Stromal cell of bone marrow (primary cell): ENCODE measurements around the gene ADAMTS4.
"Not testable (repeated sequence)": the region's sequence is repeated elsewhere in the genome, so short reads cannot be mapped to it uniquely, and the experiment has no call there.

Experiments used
- DNase-seq: peaks from one replicate; pipeline ENCODE4 v3.0.0-alpha.2; 2012; ENCODE audit warnings: low read depth

The ADAMTS4 gene, protein sequence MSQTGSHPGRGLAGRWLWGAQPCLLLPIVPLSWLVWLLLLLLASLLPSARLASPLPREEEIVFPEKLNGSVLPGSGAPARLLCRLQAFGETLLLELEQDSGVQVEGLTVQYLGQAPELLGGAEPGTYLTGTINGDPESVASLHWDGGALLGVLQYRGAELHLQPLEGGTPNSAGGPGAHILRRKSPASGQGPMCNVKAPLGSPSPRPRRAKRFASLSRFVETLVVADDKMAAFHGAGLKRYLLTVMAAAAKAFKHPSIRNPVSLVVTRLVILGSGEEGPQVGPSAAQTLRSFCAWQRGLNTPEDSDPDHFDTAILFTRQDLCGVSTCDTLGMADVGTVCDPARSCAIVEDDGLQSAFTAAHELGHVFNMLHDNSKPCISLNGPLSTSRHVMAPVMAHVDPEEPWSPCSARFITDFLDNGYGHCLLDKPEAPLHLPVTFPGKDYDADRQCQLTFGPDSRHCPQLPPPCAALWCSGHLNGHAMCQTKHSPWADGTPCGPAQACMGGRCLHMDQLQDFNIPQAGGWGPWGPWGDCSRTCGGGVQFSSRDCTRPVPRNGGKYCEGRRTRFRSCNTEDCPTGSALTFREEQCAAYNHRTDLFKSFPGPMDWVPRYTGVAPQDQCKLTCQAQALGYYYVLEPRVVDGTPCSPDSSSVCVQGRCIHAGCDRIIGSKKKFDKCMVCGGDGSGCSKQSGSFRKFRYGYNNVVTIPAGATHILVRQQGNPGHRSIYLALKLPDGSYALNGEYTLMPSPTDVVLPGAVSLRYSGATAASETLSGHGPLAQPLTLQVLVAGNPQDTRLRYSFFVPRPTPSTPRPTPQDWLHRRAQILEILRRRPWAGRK

GRCh38 chr1:161198897-161199431 is at the start of gene ADAMTS4:
Gene ADAMTS4, minus strand, starts transcription at chr1:161199054. Its CDS starts 427 bp downstream, at chr1:161198627.
- DNase-seq, result peak; percentile 83

DNA sequence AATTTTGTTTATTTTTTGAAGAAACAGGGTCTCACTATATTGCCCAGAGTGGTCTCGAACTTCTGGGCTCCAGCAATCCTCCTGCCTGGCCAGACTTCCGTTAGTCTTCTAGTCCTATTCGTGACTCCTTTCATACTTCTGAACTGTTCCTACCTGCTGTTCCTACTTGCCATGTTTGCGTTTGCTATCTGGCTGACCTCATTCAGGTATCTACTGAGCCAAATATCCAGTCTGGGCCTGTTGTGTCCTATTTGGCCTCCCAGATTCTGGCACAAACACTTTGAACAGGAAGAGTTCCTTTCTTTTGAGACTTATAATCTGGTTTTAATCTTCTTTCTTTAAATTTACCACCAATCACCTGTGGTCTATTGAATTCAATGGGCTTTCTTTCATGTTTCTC is 46.0 kb upstream of the ADAMTS4 start:
- DNase-seq, result no peak

DNA sequence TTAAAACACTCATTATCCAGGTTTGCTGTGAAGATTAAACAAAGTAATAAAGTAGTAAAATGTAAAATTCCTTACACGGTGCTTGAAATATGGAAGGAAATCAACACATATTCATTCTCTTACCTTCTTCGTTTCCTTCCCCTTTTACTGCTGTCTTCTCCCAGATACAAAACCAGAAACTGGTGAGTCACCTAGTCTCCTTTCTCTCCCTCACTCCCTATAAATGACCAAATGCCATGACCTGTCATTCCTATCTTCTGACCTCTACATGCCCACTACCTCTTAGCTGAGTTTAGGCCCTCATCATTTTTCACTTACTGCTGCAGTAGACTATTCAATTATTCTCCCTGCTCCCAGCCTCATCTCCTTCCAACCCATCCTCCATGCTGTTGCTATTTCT is 43.5 kb upstream of the ADAMTS4 start:
- no peak for DNase-seq

GRCh38 chr1:161241682-161242081 is 42.8 kb upstream of the ADAMTS4 start:
- no peak for DNase-seq

- DNase-seq, result no peak
These were observed 39.2 kb upstream of the ADAMTS4 start, which contains the start of gene NR1I3 for GRCh38 chr1:161238039-161238473. Gene NR1I3, minus strand, starts transcription at chr1:161238203. Its CDS starts 1,638 bp downstream, at chr1:161236565.

DNA sequence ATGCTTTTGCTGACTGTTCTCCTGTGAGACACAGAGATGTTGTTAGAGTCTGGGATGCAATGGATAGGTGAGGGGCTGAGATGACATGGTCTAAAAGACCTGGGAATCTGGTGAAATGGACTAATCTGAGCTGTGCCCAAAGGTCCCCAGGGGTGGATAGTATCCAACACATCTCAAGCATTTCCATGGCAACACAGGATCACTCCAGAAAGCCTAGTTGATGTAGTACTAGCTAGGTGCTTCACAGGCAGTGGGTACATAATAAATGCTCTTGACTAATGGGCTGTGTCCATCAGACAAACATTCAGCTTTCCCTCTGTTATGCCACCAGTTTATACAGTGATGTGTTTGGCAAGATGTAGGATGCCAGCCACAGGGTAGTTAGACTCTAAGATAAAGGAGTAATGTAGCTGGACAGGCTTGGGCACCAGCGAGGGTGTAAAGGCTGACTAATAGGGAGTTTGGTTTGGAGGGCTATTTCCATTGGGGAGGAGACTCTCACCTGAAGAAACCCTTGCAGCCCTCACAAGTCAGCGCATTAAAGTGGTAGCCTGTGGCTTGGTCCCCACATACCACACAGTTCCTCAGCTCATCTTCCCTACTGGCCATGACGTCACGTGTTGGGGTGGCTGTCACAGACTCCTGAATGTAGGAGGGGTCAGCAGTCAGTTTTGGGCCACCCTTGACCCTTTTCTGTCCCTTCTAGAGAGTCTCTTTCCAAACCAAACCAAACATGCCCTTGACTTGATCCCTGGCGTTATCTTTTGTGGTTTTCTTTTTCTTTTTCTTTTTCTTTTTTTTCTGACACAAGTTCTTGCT is 37.3 kb upstream of the ADAMTS4 start:
- no peak for DNase-seq

DNA sequence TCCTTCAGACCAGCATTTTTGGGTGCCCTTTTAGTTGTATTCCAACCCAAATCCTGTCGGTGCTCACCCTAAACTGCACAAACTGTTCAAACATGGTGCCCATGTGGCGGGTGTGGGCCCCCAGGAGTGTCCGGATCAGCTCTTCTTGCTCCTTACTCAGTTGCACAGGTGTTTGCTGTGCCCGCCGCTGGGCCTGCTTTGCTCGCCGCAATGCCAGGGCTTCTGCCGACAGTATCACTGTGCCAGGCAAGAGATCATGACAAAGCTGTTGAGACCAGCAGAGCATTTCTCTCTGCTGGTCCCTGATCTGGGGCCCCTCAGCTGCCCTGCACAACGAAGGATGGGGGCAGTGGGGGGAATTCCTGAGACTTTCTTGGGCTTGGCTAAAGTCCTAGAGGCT is 34.2 kb upstream of the ADAMTS4 start:
- no peak for DNase-seq

DNA sequence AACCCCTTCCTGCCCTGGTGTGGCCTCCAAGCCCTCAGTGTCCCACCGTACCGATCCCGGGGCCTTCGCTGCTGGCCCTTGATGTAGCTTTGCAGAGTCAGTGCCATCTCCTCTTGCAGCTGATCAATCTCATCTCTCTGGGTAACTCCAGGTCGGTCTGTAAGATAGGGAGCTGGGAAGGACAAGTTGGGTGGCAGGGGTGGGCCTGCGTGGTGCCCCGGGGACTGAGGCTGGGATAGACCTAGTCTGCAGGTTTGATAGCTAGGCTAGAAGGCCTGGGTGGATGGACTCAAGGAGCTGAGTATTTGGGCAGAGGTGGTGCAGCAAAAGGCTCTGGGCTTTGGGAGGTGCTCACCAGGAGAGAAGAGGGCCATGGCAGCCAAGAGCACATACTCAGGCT is 31.9 kb upstream of the ADAMTS4 start:
- no peak for DNase-seq

DNA sequence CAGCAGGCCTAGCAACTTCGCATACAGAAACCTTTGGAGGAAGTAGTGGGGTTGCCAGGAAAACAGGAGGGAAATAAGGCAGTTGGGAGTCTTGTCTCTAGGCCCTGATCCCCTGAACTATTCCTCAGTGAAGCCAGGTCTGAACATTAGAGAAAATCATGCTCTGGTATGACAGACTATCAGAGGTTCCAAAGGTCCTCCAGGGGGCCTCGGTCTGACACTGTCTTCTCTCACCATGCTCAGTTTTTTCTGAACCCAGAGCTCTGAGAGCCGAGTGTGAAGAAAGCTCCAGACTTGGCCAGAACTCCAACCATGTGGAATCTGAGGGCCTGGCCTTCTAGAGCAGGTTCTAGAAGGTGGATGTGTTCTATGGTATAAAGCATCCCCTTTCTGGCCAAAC is 31.0 kb upstream of the ADAMTS4 start:
- DNase-seq, result no peak

- no peak for DNase-seq
These were observed 29.2 kb upstream of the ADAMTS4 start for GRCh38 chr1:161228032-161228431.

DNA sequence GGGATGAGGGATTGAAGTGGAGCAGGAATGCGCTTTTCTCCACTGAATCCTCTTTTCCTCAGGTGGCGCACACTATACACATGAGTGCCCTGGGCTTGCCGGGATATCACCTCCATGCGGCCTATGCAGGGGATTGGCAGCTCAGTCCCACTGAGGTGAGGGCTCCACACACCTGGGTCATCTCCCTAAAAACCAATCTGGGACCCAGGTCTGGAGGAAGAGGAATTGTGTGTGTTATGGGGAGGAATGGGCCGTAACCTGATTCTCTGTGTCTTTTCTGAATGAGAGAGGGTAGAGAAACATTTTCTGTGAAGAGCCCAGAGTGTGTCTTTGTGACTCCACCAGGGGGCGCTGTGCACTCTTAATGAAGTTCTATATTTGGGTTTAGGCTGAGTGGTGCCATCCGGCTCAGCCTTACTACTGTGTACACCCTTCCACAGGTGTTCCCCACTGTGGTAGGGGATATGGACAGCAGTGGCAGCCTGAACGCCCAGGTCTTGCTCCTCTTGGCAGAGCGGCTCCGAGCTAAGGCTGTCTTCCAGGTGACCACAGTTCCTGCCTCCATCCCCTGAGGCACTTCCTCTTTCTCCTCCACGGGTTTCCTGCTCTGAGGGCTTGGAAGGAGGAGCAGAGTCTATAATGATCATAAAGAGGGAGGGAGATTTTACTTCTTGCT is 28.5 kb upstream of the ADAMTS4 start:
- DNase-seq, result peak; percentile 48

DNA sequence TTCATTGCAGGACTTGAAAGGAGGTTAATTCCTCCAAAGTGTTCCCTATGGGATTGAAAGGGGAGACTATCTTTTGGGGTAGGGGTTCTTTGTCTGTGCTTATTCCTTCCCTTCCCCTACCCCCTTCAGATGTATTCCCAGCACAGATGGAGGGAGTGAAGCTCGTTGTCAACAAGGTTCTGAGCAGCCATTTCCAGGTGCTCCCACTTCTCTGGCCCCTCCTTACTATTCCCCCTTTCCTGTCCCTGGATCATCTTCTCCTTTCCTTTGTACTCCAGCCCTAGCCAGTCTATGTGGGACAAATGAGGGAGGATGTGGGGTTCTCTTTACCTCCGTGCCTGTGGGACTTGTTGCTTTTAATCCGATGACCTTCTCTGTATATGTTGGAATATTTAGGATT is 27.9 kb upstream of the ADAMTS4 start:
- DNase-seq, result no peak

DNA sequence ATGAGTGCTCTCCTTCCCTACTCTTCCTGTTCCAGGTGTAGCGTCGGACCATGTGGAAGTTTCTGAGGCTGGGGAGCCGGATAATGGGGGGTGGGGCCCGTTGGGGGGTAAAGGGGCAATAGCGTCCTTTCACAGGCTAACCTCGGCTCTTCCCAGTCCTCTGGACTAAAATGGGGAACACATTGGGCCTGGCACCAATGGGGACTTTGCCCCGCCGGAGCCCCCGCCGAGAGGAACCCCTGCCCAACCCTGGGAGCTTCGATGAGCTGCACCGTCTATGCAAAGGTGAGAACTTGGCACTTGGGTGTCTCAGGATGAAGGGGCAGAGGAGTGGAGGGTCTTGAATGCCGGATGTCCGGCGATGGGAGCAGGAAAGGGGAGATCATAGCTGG is 27.5 kb upstream of the ADAMTS4 start:
- DNase-seq, result no peak

GRCh38 chr1:161225534-161226319 is 26.9 kb upstream of the ADAMTS4 start, which contains the start of gene TOMM40L:
Gene TOMM40L, plus strand, starts transcription at chr1:161226060. Its CDS starts 430 bp downstream, at chr1:161226490.
- DNase-seq, result peak; percentile 100

GRCh38 chr1:161225178-161225533 is 26.3 kb upstream of the ADAMTS4 start:
- no peak for DNase-seq

- not testable (repeated sequence) for DNase-seq
These were observed 25.8 kb upstream of the ADAMTS4 start for GRCh38 chr1:161224695-161225087.

- no peak for DNase-seq
These were observed 25.2 kb upstream of the ADAMTS4 start for GRCh38 chr1:161223805-161224694.

DNA sequence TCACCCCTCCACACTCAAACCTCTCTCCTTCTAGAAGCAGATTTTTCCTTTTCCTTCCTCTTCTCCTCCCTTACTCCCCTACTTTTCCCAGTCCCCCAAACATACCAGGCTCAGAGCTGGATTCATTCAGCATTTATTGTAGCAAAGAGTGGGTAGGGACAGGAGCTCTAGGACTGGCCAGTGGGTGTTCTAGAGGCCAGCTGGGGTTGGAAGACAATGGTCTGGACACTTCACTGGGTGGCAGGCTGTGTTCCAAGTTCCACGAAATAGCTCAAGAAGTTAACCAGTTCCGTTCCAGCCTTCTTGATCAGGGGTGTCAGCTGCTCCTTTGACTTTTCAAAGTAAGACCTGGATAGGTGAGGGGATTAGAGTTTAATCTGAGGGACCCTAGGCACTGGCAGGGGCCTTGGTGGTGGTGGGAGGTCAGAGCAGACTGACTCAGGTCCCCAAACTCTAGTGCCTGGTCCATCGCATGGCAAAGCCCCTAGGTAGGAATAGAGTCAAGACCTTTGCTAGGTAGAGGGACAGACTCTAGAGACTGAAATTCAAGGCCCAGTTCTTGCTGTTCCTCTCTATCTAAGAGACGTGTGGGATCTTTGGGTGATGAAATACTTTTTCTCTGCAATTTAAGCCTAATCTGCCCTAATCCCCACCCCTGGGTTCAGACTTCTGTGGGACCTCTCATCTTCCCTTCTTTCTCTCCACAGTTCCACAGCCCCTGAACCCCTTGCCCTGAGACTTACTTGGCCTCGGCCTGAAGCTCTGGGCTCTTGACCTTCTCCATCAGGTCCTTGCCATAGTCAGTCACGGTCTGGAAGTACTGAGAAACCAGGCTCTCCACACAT is 23.5 kb upstream of the ADAMTS4 start:
- DNase-seq, result no peak
